UCSD-AML1 (cell line): ENCODE data around the gene TMEM218.
"Not testable (repeated sequence)": the region's sequence is repeated elsewhere in the genome, so short reads cannot be mapped to it uniquely, and the experiment has no call there.

Experiments used
- DNase-seq: peaks from one replicate; lab custom pipeline; 2025; ENCODE audit not compliant: unreplicated experiment; lab: John Stamatoyannopoulos, UW

Gene TMEM218

GRCh38 chr11:125056931-125057692, 54.3 kb downstream of the TMEM218 start:
- DNase-seq: no peak

- not testable (repeated sequence) for DNase-seq
Measured at GRCh38 chr11:125056111-125056510, 55.3 kb downstream of the TMEM218 start.

GRCh38 chr11:125055107-125055715, 56.2 kb downstream of the TMEM218 start:
- no peak for DNase-seq

- no peak for DNase-seq
Measured at GRCh38 chr11:125053167-125053566, 58.3 kb downstream of the TMEM218 start.

- no peak for DNase-seq
Measured at GRCh38 chr11:125052047-125052446, 59.4 kb downstream of the TMEM218 start.

GRCh38 chr11:125049164-125049792, 62.1 kb downstream of the TMEM218 start:
- DNase-seq: no peak
